GM12872 (cell line): Measurements from ENCODE around the gene CDC42EP1.

Experiments
- CTCF ChIP-seq: IDR thresholded peaks from 3 replicates; pipeline ENCODE4 v1.5.1; 2011; ENCODE audit warnings: low read depth, mild to moderate bottlenecking, low read length, moderate library complexity; ENCODE audit not compliant: insufficient read depth

Gene CDC42EP1

GRCh38 chr22:37610480-37611129, 50.3 kb downstream of the CDC42EP1 start:
- no peak for TF ChIP-seq CTCF

- no peak for TF ChIP-seq CTCF
Observed at GRCh38 chr22:37611207-37611606, 50.9 kb downstream of the CDC42EP1 start.

- no peak for TF ChIP-seq CTCF
Observed at GRCh38 chr22:37616201-37617083, 56.2 kb downstream of the CDC42EP1 start.

- TF ChIP-seq CTCF = no peak
Observed at GRCh38 chr22:37617431-37617830, 57.2 kb downstream of the CDC42EP1 start.

GRCh38 chr22:37618072-37618656, 57.9 kb downstream of the CDC42EP1 start:
- no peak for TF ChIP-seq CTCF

DNA sequence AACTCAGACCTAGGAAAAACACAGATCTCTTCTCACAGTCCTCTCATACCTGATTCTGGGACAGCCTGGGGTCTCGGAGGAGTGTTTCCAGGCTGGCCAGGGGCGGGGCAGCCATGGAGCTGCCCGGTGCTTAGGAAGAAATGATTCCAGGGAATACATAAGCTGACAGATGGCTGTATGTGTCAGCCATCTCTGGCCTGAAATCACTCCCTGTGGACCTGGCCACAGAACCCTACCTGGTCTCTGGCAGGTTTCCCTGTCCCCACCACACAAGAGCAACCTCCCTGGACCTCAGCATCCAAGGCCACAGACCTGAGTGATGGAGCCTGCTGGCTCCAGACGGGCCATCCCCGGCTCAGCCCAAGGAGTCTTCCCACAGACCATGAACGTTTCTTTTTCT, 58.4 kb downstream of the CDC42EP1 start:
- TF ChIP-seq CTCF = no peak
